Right ventricle myocardium superior (tissue), 1 donor: ENCODE results near the gene ARVCF. TPM values are rescaled to one million over a fixed set of nuclear protein-coding genes. Genes with fewer than 3 reads are reported as not detected.

ENCODE experiments used
- microRNA-seq: library from miRNA; unstranded; fragments of <30 nt; microRNA quantifications from one replicate; pipeline ENCODE4 v1.2.0, GENCODE V29; 2020
- total RNA-seq: library from RNA; stranded (reverse); fragmentation: NEBNext Ultra II Directional; extraction: Animal tissue kit (Norgen Biotek cat#: 25700); gene quantifications from one replicate; pipeline ENCODE4 v1.2.1, GENCODE V29; 2021
- donor health status: DM: no; HTN: yes; CAD: no; lungs with severe emphysema.

ARVCF gene
- total RNA-seq, 1 donor from 2014 or later, result 31.4 TPM

Small RNA genes lying within 50 kb of the gene (microRNA-seq; reads per million reads assigned to microRNA genes)
- gene MIR185, result 1,256 reads per million, percentile 84 among the genes with 10 or more reads in this experiment
- gene MIR4761, result not detected

Other genes with a start within 250 kb of the ARVCF start
- gene GNB1L, start 161.9 kb downstream of the ARVCF start, total RNA-seq, result 2.5 TPM
- gene RTL10, start 161.9 kb downstream of the ARVCF start, total RNA-seq, result 6.2 TPM
- 75.3 TPM for gene COMT, start 75.1 kb downstream of the ARVCF start, total RNA-seq
- 40.4 TPM for gene TXNRD2, start 75.0 kb downstream of the ARVCF start, total RNA-seq
- 62.3 TPM for gene TANGO2, start 4.3 kb upstream of the ARVCF start, total RNA-seq
- 15.4 TPM for gene DGCR8, start 63.4 kb upstream of the ARVCF start, total RNA-seq
- gene RANBP1, start 99.3 kb upstream of the ARVCF start, total RNA-seq, result 32.7 TPM
- 21.9 TPM for gene TRMT2A, start 100.4 kb upstream of the ARVCF start, total RNA-seq
- gene ZDHHC8, start 115.0 kb upstream of the ARVCF start, total RNA-seq, result 39.2 TPM
- gene CCDC188, start 134.2 kb upstream of the ARVCF start, total RNA-seq, result 0.30 TPM